ENCODE results near the gene SLC15A1.
"Not testable (repeated sequence)": the region's sequence is repeated elsewhere in the genome, so short reads cannot be mapped to it uniquely, and the experiment has no call there.

Gene SLC15A1

DNA sequence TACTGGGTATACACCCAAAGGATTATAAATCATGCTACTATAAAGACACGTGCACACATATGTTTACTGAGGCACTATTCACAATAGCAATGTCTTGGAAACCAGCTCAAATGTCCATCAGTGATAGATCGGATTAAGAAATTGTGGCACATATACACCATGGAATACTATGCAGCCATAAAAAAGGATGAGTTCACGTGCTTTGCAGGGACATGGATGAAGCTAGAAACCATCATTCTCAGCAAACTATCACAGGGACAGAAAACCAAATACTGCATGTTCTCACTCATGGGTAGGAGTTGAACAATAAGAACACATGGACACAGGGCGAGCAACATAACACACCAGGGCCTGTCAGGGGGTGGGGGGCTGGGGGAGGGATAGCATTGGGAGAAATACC is 2.0 kb upstream of the SLC15A1 start:
- DNase-seq = not testable (repeated sequence)

DNA sequence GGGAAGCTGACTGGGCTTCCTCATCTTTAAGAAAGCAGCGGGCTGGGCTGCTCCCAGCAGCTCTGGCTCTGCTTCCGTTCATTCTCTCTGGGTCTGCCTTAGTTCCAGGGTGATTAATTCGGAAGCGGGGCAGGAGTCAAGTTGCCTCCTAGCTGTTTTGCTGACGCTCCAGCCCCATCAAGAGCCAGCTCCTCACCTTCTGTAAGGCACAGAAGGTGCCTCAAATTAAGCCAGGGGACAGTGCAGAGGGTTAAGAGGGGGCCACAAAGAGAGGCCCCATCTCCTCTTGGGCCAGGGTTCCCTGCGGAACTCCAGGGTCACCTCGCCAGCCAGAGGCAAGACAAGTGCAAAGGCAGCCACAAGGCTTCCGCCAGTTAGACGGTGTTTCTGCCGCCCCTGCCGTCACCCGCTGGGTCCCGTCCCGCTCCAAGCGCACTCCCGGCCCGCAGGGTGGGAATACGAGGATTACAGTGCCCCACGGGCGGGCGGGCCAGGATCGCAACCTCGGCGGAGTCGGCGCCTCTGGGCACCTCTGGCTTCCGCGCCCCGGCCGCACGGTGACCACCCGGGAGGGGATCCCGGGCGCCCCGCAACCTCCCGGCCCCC is 508 bp downstream of the SLC15A1 start:
- no peak for DNase-seq

DNA sequence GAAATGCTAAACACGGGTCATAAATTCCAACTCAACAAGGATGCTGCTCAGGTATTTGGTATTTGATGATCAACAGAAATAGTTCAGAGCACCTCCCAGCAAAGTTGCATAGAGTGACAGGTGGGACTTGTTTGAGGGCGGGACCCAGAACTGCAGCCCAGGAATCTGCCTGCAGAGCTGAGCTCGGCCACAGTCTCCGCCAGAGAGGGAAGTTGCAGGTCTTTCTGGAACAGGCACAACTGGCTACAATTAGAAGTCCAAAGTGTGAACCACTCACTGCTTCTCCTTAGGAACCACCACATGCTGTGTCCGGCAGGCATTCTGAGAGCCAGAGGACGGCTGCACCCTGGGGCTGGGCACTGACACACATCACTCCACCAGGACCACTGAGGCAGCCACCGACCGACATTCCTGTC is 1.1 kb downstream of the SLC15A1 start:
- no peak for DNase-seq

DNA sequence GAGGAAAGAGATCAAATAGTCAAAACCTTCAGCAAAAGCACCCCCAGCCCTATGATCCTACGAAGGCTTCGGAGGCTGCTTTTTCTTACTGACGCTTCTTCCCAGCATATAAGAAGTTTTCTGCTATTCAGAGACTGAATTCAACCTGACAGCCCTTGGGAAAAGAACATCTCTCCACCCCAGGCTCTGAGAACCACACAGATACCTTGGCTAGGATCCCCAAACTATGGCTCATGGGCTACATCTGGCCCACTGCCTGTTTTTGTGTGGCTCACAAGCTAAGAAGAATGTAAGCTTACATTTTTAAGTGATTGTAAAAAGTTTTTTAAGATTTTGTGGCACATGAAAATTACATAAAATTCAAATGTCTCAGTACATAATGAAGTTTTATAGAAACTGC is 3.0 kb downstream of the SLC15A1 start:
- DNase-seq = no peak

DNA sequence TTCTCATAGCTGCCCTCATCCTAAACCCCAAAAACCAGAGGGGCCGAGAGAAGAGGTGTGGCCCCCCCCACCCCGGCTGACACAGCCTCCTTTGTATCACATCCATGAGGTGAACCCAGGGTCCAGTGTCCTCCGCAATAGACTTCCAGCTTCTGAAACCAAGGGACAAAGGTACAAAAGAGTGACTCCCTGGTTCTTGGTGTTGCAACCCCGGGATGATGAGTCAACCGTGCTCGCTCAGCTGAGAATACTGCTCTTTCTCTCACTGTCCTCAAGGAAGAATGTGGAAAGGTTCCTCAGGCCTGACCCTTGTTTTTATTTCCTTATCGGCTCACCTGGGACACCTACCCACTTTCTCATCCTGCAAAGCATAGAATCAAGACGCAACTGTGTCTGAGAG is 5.5 kb downstream of the SLC15A1 start:
- no peak for DNase-seq

DNA sequence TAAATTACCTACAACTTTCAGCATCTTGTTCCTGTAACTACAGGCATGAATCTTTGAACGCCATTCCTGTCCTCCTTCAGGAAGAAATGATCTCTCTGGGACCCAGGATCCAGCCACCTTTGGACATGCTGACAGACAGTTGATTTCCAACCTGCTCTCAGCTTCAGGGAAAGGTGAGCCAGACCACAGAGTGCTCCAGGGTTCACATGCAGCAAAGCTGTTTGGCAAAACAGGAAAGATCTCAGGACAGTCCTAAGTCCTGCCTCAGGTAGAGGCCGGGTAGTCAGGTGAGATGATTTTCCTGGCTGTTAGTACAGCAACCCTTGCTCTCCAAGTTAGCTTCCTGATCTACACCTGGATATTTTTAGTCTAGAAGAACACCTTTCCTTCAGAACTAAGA is 9.1 kb downstream of the SLC15A1 start:
- no peak for DNase-seq

DNA sequence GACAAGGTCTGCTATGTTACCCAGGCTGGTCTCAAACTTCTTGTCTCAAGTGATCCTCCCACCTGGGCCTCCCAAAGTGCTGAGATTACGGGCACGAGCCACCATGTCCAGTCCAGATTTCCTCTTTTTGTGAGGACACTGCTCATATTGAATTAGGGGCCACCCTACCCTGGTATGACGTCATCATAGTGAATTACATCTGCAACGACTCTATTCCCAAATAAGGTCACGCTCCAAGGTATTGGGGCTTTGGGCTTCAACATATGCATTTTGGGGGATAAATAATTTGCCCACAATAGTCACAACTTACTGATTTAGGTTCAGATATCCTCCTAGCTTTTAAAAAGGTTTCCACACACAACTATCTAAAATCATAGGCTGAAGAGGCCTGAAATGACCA is 9.5 kb downstream of the SLC15A1 start:
- DNase-seq = no peak

DNA sequence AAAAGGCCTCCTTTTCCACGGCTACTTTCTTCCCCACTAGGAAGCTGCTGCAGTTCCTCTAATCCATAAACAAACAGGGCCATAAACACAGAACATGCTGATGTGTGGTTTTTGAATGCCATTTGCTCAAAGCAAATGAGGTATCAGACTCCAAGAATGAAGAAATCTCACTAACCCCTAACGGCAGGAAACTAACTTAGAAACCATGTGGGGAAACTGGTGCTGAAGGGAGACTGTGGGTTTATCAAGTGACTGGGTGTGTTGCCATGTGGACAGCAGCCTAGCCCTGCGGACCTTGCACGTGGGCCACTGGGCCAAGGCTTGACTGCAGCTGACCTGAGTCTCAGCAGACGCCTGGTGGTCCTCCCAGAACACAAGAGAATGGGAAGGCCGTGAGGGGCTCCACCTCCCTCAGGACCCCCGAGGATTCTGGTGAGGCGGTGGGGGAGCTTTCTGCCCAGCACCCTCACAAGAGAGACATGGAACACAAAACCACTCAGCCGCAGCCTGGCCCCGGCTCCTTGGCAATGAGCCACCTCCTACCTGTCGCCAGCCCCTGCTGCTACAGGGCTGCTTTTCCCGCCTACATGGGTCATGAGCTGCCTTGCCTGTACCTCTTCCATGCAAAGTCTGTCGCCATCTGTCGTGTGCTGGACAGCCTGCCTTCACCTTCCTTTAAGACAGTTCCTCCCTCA is 10.6 kb downstream of the SLC15A1 start:
- DNase-seq = no peak

DNA sequence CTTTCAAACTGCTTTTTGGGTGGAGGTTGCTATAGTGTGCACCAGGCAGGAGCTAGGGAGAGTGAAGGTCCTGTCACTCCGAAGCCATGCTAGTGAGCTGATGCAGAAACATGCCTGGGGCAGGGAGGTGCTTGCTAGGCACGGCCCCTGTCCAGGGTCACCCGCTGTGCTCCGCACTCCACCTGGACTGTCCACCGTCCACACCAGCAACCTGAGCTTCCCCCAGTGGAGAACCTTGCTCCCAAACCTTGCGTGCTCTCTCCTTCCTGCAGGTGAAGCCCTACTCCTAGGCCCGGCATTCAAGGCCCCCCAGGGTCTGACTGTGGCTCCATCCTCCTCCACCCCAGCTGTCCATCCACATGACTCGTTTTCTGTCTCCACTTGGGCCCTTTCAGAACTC is 12.3 kb downstream of the SLC15A1 start:
- DNase-seq = no peak

DNA sequence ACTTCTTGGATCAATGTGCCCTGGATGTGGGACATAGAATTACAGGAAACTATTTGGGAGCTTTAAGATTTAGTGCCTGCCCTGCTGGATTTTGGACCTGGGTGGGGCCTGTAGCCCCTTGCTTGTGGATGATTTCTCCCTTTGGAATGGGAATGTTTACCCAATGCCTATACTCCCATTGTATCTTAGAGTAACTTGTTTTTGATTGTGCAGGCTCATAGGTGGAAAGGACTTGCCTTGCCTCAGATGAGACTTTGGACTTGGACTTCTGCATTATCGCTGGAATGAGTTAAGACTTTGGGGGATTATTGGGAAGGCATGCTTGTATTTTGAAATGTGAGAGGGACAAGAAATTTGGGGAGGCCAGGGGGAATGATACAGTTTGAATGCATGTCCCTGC is 13.5 kb downstream of the SLC15A1 start:
- no peak for DNase-seq

DNA sequence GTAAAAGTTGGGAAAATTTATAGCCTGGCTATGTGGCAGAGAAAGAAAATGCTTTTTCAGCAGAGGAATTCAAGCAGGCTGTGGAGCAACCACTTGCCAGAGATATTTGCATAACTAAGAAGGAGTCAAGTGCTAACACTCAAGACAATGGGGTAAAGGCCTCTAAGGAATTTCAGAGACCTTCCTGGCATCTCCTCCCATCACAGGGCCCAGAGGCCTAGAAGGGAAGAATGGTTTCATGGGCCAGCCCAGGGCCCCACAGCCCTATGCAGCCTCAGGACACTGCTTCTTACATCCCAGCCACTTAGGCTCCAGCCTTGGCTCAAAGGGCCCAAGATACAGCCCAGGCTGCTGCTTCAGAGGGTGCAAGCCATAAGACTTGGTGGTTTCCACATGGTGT is 14.3 kb downstream of the SLC15A1 start:
- DNase-seq = no peak

DNA sequence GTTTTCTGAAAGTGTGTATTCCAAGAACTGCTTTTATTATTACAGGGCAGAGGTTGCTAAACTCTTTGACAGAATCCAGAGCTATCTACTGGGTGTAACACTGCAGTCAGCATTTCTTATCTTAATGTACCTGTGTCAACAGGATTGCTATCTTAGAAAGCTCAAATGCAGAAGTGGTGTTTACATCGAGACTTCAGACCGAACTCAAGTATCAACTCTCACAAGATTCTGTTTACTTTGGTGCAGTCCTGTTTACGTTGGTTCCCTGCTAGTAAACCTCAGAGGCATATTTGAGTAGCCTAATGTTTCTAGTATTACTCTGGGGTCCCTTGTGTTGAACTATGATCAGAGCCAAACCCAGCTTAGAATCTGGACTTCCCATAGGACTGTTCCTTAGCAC is 20.5 kb downstream of the SLC15A1 start:
- DNase-seq = no peak

DNA sequence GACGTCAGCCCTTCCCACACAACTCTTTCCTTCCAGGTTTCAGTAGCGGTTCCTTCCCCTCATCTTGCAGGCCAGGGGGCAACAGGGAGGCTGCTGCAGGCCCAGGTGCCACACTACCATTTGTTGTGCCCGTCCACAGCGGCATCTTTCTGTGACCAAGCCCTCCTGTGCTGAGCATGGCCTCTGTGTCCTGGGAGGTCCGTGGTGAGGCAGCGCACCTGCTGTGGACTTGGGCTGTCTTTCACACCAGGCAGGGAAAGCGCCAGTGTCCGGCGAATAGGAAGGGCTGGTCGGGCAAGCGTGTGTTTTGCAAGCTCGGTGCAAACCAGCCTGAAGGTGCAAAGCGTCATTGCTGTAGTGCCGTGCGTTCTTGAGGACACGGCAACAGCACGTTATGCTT is 21.4 kb downstream of the SLC15A1 start:
- DNase-seq = no peak

DNA sequence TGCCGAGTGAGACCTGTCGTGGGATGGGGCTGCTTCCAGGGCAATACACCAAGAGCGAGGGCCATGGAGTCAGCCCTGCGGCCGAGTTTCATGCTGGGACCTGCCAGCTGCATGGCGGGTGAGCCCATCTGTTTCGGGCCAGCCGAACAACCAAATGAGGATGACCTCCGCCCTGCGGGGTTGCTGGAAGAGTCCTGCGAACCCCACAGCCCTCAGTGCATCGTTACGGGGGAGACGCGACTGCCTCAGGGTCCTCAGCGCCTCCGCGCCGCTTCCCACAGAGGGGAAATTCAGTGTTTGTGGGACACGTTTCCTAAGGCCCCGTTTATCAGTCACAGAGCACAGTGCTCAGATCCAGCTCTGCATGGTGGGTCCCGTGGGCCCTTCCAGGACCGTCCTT is 22.0 kb downstream of the SLC15A1 start:
- no peak for DNase-seq

DNA sequence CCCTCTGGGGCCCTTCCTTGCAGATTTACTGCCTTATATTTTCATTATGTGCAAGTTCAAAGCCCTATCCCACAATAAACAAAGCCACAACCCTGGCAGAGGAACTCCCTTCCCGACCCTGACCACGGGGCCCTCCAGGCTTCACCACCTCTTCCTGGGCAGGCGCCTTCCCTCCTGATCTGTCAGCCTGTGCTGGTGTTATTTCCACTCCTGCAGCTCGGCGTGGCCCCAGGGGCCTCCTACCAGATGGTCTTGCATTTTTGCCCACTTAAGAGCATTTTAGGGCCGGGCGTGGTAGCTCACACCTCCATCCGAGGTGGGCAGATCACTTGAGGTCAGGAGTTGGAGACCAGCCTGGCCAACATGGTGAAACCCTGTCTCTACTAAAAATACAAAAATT is 22.8 kb downstream of the SLC15A1 start:
- DNase-seq = no peak

DNA sequence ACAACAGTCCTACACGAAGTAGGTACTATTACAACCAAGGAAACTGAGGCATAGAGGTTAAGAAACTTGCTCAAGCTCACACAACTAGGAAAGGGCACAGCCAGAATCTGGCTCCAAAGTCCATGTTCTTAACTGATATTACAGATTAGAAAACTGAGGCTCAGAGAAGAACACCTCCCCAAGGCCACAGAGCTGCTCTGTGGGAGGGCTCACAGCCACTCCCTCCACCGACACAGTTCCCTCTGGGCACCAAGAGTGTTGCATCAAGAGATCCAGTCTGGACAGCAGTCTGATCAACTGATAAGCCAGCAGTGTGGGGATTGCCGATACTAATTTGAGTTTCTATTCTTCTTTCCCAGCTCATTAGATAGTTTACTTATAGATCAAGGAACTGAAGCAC is 29.5 kb downstream of the SLC15A1 start:
- DNase-seq = no peak

DNA sequence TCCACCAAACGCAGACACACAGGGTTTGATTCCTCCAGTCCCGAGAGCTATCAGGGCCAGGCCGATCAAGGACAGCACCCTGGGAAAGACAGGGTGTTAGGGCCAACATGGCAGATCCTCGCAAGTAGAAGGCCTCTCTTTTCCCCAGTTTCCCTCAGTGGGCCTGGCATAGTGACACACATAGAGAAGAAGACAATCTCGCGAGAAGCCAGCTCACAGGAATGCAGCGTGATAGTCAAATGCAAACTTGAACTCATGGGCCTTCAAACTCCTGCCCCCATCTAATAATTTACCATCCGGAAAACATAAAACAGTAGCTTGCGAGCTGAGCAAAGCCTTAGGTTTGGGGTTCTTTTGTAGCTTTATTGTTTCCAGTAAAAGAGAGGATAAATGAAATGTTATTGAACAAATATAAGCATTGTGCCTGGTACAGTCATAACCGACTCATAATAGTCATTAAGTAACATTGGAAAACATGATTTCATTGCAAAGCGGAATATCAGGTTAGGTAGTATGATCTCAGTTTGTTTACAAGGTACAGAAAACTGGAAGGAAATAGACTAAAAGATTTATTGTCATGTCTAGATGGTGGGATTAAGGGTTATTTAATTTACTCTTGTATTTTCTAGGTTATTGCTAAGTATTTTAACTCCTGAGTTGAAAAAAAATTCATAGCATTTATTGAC is 30.5 kb downstream of the SLC15A1 start:
- no peak for DNase-seq

DNA sequence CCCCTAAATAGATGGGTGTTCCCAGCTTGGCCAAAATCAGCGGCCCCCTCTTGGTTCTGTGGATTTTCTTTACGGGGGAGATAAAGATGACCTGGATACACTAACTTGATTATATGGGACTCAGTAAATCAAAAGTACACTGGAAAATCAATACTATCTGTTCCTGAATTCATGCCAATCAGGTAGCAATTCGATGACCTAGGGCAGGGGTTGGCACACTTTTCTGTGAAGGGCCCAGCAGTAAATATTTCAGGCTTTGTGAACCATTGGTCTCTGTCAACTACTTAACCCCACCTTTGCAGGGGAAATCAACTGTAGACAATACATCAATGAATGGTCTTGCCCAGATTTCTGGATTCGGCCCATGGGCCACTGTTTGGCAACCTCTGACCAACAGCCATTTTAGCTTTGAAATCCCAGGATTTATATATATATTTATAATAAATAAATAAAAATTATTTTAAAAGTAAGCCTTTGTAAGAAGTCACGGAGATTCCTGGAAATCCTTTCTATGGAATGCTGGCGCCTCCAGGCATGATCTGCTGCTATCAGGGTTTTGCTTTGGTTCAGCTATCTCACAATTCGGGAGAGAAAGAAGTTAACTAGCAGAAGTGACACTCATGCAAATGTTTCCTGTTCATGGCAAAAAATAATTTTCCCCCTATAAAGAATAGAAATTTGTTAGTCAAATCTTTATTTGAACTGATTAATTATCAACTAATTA is 32.8 kb downstream of the SLC15A1 start:
- DNase-seq = no peak

DNA sequence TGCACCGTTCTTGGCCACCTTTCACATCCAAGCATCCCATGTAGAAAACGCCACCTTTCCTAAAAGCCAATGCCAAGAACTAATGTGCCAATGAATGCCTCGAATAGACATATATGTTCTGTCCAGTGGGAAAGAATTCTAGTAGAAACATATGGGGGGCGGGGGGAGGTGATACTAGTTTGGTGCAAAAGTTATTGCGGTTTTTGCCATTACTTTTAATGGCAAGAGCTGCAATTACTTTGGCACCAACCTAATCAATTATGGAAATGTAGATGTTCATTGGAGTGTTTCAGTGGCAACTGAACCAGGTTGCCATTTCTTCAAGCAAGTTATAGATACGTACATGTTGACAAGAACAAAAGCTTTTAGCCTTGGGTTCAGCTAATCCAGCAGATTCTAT is 34.6 kb downstream of the SLC15A1 start:
- no peak for DNase-seq

DNA sequence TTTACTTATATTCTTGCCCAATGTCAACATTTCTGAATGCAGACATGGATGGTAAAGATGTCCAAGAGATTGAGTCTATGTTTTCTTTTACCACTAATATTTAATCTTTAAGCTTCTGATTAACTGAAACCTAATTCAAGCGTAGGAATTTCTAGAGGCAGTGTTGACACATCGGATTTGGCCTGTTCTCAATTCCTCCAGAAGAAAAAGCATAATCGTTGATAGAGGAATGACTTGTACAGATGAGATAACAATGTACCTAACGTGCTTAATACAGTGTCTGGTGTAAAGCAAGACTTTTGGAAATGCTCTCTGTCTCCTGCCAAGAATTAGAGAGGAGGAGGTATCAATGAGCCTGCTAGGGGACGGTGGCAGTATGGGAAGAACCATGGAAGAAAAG is 35.2 kb downstream of the SLC15A1 start:
- no peak for DNase-seq

DNA sequence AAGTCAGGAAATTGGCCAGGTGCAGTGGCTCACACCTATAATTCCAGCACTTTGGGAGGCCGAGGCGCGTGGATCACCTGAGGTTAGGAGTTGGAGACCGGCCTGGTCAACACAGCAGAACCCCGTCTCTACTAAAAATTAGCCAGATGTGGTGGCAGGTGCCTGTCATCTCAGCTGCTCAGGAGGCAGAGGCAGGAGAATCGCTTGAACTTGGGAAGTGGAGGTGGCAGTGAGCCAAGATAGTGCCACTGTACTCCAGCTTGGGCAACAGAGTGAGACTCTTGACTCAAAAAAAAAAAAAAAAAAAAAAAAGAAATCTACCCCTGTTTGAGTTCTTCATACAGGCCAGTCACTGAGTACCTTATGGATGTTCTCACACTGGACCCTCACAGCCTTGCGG is 42.0 kb downstream of the SLC15A1 start:
- DNase-seq = no peak

DNA sequence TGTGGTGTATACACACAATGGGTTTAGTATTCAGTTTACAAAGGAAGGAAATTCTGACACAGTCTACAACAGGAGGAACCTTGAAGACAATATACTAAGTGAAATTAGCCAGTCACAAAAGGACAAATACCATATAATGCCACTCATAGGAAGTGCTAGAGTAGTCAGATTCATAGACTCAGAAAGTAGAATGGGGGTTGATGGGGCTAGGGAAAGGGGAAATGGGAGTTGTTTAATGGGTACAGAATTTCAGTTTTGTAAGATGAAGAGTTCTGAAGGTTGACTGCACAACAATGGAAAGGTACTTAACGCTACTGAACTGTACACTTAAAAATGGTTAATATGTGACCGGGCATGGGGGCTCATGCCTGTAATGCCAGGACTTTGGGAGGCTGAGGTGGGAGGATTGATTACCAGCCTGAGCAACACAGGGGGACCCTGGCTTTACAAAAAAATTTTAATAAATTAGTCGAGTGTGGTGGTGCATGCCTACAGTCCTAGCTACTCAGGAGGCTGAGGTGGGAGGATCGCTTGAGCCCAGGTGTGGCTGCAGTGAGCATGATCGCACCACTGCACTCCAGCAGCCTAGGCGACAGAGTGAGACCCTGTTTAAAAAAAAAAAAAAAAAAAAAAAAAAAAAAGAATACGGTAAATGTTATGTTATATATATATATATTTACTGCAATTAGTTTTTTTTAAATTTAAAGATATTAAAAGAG is 45.0 kb downstream of the SLC15A1 start:
- DNase-seq = no peak

Measured in hypothalamus (tissue), 51 donors.